HepG2 (cell line): ENCODE data around the gene MTHFD1. TPM values are rescaled to one million over a fixed set of nuclear protein-coding genes. Genes with fewer than 3 reads are reported as not detected.

Source experiments
- ATAC-seq: fragments of 200-7000 bp; cut with Tn5 transposase; 3 replicates; pipeline ENCODE4 v1.9.1; 2020; ENCODE audit warnings: mild to moderate bottlenecking, moderate library complexity
- BruUV-seq: library from RNA; stranded (reverse); fragments of 400-500 nt; replicated peaks from 2 replicates; lab custom pipeline; 2021; lab: Mats Ljungman, UMichigan
- CTCF ChIA-PET: fragments of 300-600 bp; formaldehyde crosslinking; extraction: SDS; loops from one replicate; lab custom pipeline; 2021; ENCODE audit warnings: low total read pairs, inconsistent platforms, low intra/inter-chr PET ratio; lab: Yijun Ruan, JAX
- POLR2A ChIA-PET: fragments of 350-600 bp; sonication (Branson Sonifier 250); formaldehyde crosslinking; loops from one replicate; lab custom pipeline; 2020; ENCODE audit warnings: antibody characterized with exemption, inconsistent platforms; lab: Yijun Ruan, JAX
- DNase-seq: peaks from one replicate; pipeline ENCODE4 v3.0.0-alpha.2; 2015; ENCODE audit warnings: low spot score
- FAIRE-seq: peaks from 3 replicates; lab custom pipeline; 2011; peaks lifted over from hg19 to GRCh38; lab: Jason Lieb, UNC
- H2AFZ ChIP-seq: one replicate; pipeline ENCODE4 v1.6.1; 2011; ENCODE audit warnings: low read length, inconsistent platforms
- H3K27ac ChIP-seq: fragments of 300-600 bp; 3 replicates; pipeline ENCODE4 v1.8.0; 2011; ENCODE audit warnings: mixed run types, mild to moderate bottlenecking, mixed read lengths, low read length, inconsistent platforms; ENCODE audit not compliant: insufficient read depth; ENCODE audit errors: extremely low read length
- H3K27me3 ChIP-seq, 2 experiments: fragments of 200-600 bp in 1 of 2; 2 replicates in 1 of 2; 3 replicates in 1 of 2; pipeline versions ENCODE4 v1.6.0 to v1.8.0; 2011; ENCODE audit warnings: low read length in 2 of 2, mild to moderate bottlenecking in 2 of 2, moderate library complexity in 2 of 2, inconsistent platforms in 1 of 2; ENCODE audit not compliant: insufficient read depth in 2 of 2, control insufficient read depth in 1 of 2
- H3K36me3 ChIP-seq, 2 experiments: fragments of 200-600 bp in 1 of 2; replicated peaks in 1 of 2; 2 replicates in 1 of 2; 3 replicates in 1 of 2; pipeline versions ENCODE4 v1.5.1 to v1.8.0; 2011; ENCODE audit warnings: low read length in 2 of 2, inconsistent platforms in 1 of 2; ENCODE audit not compliant: insufficient read depth in 2 of 2, control insufficient read depth in 1 of 2
- H3K4me1 ChIP-seq: 2 replicates; pipeline ENCODE4 v1.5.1; 2012; ENCODE audit warnings: low read length, inconsistent platforms; ENCODE audit not compliant: insufficient read depth
- H3K4me2 ChIP-seq: 2 replicates; pipeline ENCODE4 v1.6.0; 2011; ENCODE audit warnings: low read depth, low read length, inconsistent platforms
- H3K4me3 ChIP-seq, 3 experiments: fragments of 200-600 bp in 1 of 3; sonication (generic), shearing (Covaris generic) in 1 of 3; replicated peaks in 1 of 3; 2 replicates each; pipeline ENCODE4 v1.5.1; 2011 to 2016; ENCODE audit warnings: low read length in 3 of 3, inconsistent platforms in 2 of 3, low read depth in 2 of 3, mild to moderate bottlenecking in 2 of 3, control low read depth in 1 of 3, mixed read lengths in 1 of 3; ENCODE audit not compliant: insufficient read depth in 1 of 3
- H3K79me2 ChIP-seq: one replicate; pipeline ENCODE4 v1.6.1; 2011; ENCODE audit warnings: low read length, inconsistent platforms; ENCODE audit not compliant: insufficient read depth
- H3K9ac ChIP-seq: 2 replicates; pipeline ENCODE4 v1.6.0; 2011; ENCODE audit warnings: mild to moderate bottlenecking, low read depth, low read length, inconsistent platforms; ENCODE audit not compliant: insufficient read depth
- H3K9me3 ChIP-seq: 2 replicates; pipeline ENCODE4 v1.5.1; 2012; ENCODE audit warnings: mild to moderate bottlenecking, low read length
- H4K20me1 ChIP-seq: 2 replicates; pipeline ENCODE4 v1.6.0; 2011; ENCODE audit warnings: inconsistent platforms, mild to moderate bottlenecking, low read length, moderate library complexity; ENCODE audit not compliant: insufficient read depth
- AHR ChIP-seq: IDR thresholded peaks from 2 replicates; pipeline ENCODE4 v1.6.1; 2018; ENCODE audit warnings: missing genetic modification reagents, missing compliant biosample characterization
- CENPX ChIP-seq: sonication (generic); formaldehyde crosslinking; IDR thresholded peaks from 2 replicates; pipeline ENCODE4 v1.9.0; 2021; ENCODE audit warnings: mild to moderate bottlenecking, missing genetic modification reagents, moderate library complexity
- DPF2 ChIP-seq: sonication (generic); formaldehyde crosslinking; IDR thresholded peaks from 2 replicates; pipeline ENCODE4 v1.4.0; 2020; ENCODE audit warnings: mild to moderate bottlenecking, low read depth, missing genetic modification reagents, borderline replicate concordance
- ETV5 ChIP-seq: IDR thresholded peaks from 2 replicates; pipeline ENCODE4 v1.6.1; 2018; ENCODE audit warnings: missing biosample characterization, missing genetic modification reagents, inconsistent platforms, borderline replicate concordance
- KAT8 ChIP-seq: IDR thresholded peaks from 2 replicates; pipeline ENCODE4 v1.6.1; 2016; ENCODE audit warnings: missing genetic modification reagents, missing compliant biosample characterization
- RBFOX2 ChIP-seq: fragments of 200-400 bp; formaldehyde crosslinking; IDR thresholded peaks from 2 replicates; pipeline ENCODE4 v1.6.1; 2017; ENCODE audit warnings: low read depth, mild to moderate bottlenecking, low read length
- SIN3A ChIP-seq: IDR thresholded peaks from 2 replicates; pipeline ENCODE4 v1.6.1; 2011; ENCODE audit warnings: low read depth, mild to moderate bottlenecking, control low read depth, low read length, borderline replicate concordance
- SP2 ChIP-seq: sonication (generic); formaldehyde crosslinking; IDR thresholded peaks from 2 replicates; pipeline ENCODE4 v1.5.1; 2020; ENCODE audit warnings: mild to moderate bottlenecking, missing genetic modification reagents
- ZBTB7A ChIP-seq: sonication (generic); formaldehyde crosslinking; IDR thresholded peaks from 2 replicates; pipeline ENCODE4 v1.8.0; 2022; ENCODE audit warnings: mild to moderate bottlenecking, missing genetic modification reagents
- ZNF552 ChIP-seq: sonication (generic); formaldehyde crosslinking; IDR thresholded peaks from 2 replicates; pipeline ENCODE4 v1.9.0; 2022; ENCODE audit warnings: missing genetic modification reagents, mild to moderate bottlenecking, borderline replicate concordance
- ZNF644 ChIP-seq: IDR thresholded peaks from 2 replicates; pipeline ENCODE4 v1.6.1; 2016; ENCODE audit warnings: low read depth
- WGBS: methylation state at CpG from one replicate; pipeline ENCODE4 v1.1.6; 2017; ENCODE audit warnings: low lambda C conversion rate; 5-methylcytosine and 5-hydroxymethylcytosine counted together
- in situ Hi-C: cut with HindIII; loops from 2 replicates; pipeline ENCODE4 v1.10.0; 2017; ENCODE audit warnings: low pct_unique_long_range_greater_than_20kb; ENCODE audit not compliant: extremely low pct_ligation_motif_present
- intact Hi-C: fragments of 100-400 bp; cut with micrococcal nuclease; formaldehyde crosslinking; loops from one replicate; pipeline ENCODE4 v1.10.0; 2022; ENCODE audit not compliant: unreplicated experiment
- polyA plus RNA-seq, 8 experiments: library from polyadenylated mRNA; depleted of rRNA in 3 of 8; stranded (reverse) in 7 of 8; unstranded in 1 of 8; fragments of >200 nt; fragmentation: Illumina TruSeq in 4 of 8; extraction: Trizol in 4 of 8; gene quantifications; 2 replicates each; pipeline versions ENCODE4 v1.2.1 to v1.2.3, GENCODE V29; 2011 to 2016; ENCODE audit warnings: low read depth in 4 of 8, missing spikeins in 1 of 8, mixed read lengths in 1 of 8; ENCODE audit not compliant: insufficient read depth in 1 of 8
- total RNA-seq, 5 experiments: library from RNA; depleted of rRNA; stranded (reverse); fragments of >200 nt; fragmentation: Illumina TruSeq; extraction: Trizol; gene quantifications; 2 replicates each; pipeline ENCODE4 v1.2.3, GENCODE V29; 2016; ENCODE audit warnings: low read depth in 1 of 5
- TF ChIP-seq, protein P1 (sequence below): sonication (generic); formaldehyde crosslinking; IDR thresholded peaks from 2 replicates; pipeline ENCODE4 v1.4.0; 2020; ENCODE audit warnings: missing genetic modification reagents
- TF ChIP-seq, protein P2 (sequence below): sonication (generic); formaldehyde crosslinking; IDR thresholded peaks from 2 replicates; pipeline ENCODE4 v1.4.0; 2020; ENCODE audit warnings: low read depth, mild to moderate bottlenecking, missing genetic modification reagents
- TF ChIP-seq, protein P3 (sequence below): sonication (generic); formaldehyde crosslinking; IDR thresholded peaks from 2 replicates; pipeline ENCODE4 v1.8.0; 2022; ENCODE audit warnings: missing genetic modification reagents, mild to moderate bottlenecking, borderline replicate concordance
- TF ChIP-seq, protein P4 (sequence below): sonication (generic); formaldehyde crosslinking; IDR thresholded peaks from 2 replicates; pipeline ENCODE4 v1.4.0; 2020; ENCODE audit warnings: mild to moderate bottlenecking, missing genetic modification reagents
- TF ChIP-seq, protein P5 (sequence below): sonication (generic); formaldehyde crosslinking; conservative IDR thresholded peaks from 2 replicates; pipeline ENCODE4 v1.4.0; 2020; ENCODE audit warnings: missing genetic modification reagents

The MTHFD1 gene
- total and polyA plus RNA-seq, 2 of the 13 experiments (the other 11 are each of a cell fraction or from before 2014, with no cell fraction given) = 31.0 to 106 TPM

DNA sequence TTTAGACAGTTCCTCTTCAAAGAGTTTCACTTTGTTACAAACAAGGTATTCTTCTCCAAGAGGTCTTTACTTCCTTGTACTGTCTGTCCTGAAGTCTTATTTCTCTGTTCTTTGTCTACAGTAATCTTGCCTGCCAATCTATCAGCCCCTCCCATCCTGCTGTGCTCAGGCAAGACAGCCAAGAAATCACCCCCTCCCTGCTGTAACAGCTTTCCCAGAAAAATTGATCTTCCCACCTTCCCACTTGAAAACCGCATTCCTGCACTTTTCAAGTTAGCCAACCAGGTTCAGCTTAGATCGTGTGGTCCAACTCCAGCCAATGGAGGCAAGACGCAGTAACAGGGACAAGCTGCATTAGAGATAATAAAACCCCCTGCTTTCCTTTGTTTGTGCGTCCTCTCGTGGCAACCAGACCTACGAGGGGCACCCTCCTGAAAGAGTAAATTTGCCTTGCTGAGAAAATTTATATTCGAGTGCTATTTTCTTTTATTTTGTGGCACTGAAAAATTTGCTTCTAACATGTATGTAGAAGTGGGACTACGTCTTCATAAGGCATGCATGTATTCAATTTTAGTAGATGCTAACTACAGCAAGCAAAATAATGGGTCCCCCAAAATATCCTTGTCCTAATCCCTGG is 47.5 kb upstream of the MTHFD1 start:
- Histone ChIP-seq H3K4me2 (no peak overlapping the region), H3K27ac (no peak overlapping the region), H3K79me2 (no peaks in the 10 kb centered on the region), H3K4me1 (peaks cover 18% of the 10 kb centered on the region), H3K9ac (no peak overlapping the region), H3K36me3 (no peaks in the 10 kb centered on the region), H3K9me3 (no peaks in the 10 kb centered on the region), H3K27me3 (no peaks in the 10 kb centered on the region), H3K4me3 (no peak overlapping the region), H4K20me1 (no peaks in the 10 kb centered on the region), H2AFZ (no peak overlapping the region)
- ChIA-PET CTCF (no interaction called here), POLR2A (no interaction called here)
- no TSS peak for BruUV-seq
- in situ Hi-C loops (loop anchor here (5.0 to 10.0 kb wide), 2 partner anchors 137 to 294 kb away; no protein-coding TSS in a partner anchor), intact Hi-C loops (loop anchor here (5.0 kb wide), 2 partner anchors 47 to 297 kb away; partner anchors contain the start of gene MTHFD1)
- DNase-seq (no peak), FAIRE-seq (no peak), ATAC-seq (no peak)
- TF ChIP-seq ZNF644 (CRISPR knock-in tag) (no peak), KAT8 (CRISPR knock-in tag) (no peak), SIN3A (no peak), AHR (CRISPR knock-in tag) (no peak), ZNF552 (no peak), SP2 (CRISPR knock-in tag) (no peak), RBFOX2 (no peak), CENPX (no peak), ETV5 (CRISPR knock-in tag) (no peak), DPF2 (CRISPR knock-in tag) (no peak), ZBTB7A (CRISPR knock-in tag) (no peak)
- TF ChIP-seq, protein P1, sequence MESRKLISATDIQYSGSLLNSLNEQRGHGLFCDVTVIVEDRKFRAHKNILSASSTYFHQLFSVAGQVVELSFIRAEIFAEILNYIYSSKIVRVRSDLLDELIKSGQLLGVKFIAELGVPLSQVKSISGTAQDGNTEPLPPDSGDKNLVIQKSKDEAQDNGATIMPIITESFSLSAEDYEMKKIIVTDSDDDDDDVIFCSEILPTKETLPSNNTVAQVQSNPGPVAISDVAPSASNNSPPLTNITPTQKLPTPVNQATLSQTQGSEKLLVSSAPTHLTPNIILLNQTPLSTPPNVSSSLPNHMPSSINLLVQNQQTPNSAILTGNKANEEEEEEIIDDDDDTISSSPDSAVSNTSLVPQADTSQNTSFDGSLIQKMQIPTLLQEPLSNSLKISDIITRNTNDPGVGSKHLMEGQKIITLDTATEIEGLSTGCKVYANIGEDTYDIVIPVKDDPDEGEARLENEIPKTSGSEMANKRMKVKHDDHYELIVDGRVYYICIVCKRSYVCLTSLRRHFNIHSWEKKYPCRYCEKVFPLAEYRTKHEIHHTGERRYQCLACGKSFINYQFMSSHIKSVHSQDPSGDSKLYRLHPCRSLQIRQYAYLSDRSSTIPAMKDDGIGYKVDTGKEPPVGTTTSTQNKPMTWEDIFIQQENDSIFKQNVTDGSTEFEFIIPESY (CRISPR knock-in tag) = no peak
- TF ChIP-seq, protein P2, sequence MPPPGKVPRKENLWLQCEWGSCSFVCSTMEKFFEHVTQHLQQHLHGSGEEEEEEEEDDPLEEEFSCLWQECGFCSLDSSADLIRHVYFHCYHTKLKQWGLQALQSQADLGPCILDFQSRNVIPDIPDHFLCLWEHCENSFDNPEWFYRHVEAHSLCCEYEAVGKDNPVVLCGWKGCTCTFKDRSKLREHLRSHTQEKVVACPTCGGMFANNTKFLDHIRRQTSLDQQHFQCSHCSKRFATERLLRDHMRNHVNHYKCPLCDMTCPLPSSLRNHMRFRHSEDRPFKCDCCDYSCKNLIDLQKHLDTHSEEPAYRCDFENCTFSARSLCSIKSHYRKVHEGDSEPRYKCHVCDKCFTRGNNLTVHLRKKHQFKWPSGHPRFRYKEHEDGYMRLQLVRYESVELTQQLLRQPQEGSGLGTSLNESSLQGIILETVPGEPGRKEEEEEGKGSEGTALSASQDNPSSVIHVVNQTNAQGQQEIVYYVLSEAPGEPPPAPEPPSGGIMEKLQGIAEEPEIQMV (CRISPR knock-in tag) = no peak
- TF ChIP-seq, protein P3, sequence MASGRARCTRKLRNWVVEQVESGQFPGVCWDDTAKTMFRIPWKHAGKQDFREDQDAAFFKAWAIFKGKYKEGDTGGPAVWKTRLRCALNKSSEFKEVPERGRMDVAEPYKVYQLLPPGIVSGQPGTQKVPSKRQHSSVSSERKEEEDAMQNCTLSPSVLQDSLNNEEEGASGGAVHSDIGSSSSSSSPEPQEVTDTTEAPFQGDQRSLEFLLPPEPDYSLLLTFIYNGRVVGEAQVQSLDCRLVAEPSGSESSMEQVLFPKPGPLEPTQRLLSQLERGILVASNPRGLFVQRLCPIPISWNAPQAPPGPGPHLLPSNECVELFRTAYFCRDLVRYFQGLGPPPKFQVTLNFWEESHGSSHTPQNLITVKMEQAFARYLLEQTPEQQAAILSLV (CRISPR knock-in tag) = no peak
- TF ChIP-seq, protein P4, sequence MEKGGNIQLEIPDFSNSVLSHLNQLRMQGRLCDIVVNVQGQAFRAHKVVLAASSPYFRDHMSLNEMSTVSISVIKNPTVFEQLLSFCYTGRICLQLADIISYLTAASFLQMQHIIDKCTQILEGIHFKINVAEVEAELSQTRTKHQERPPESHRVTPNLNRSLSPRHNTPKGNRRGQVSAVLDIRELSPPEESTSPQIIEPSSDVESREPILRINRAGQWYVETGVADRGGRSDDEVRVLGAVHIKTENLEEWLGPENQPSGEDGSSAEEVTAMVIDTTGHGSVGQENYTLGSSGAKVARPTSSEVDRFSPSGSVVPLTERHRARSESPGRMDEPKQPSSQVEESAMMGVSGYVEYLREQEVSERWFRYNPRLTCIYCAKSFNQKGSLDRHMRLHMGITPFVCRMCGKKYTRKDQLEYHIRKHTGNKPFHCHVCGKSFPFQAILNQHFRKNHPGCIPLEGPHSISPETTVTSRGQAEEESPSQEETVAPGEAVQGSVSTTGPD = no peak
- TF ChIP-seq, protein P5, sequence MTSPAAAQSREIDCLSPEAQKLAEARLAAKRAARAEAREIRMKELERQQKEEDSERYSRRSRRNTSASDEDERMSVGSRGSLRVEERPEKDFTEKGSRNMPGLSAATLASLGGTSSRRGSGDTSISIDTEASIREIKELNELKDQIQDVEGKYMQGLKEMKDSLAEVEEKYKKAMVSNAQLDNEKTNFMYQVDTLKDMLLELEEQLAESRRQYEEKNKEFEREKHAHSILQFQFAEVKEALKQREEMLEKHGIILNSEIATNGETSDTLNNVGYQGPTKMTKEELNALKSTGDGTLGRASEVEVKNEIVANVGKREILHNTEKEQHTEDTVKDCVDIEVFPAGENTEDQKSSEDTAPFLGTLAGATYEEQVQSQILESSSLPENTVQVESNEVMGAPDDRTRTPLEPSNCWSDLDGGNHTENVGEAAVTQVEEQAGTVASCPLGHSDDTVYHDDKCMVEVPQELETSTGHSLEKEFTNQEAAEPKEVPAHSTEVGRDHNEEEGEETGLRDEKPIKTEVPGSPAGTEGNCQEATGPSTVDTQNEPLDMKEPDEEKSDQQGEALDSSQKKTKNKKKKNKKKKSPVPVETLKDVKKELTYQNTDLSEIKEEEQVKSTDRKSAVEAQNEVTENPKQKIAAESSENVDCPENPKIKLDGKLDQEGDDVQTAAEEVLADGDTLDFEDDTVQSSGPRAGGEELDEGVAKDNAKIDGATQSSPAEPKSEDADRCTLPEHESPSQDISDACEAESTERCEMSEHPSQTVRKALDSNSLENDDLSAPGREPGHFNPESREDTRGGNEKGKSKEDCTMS (CRISPR knock-in tag) = no peak
- WGBS = 82% methylated on average over 8 of the region's 8 CpGs
